BLaER1 (cell line): Measurements from ENCODE around the gene CNN3.

Experiments used
- H3K27ac ChIP-seq: shearing (Covaris generic); formaldehyde crosslinking; 2 replicates; pipeline ENCODE4 v1.8.1; 2022
- H3K27me3 ChIP-seq: shearing (Covaris generic); formaldehyde crosslinking; 2 replicates; pipeline ENCODE4 v1.8.1; 2022
- H3K36me3 ChIP-seq: shearing (Covaris generic); formaldehyde crosslinking; 2 replicates; pipeline ENCODE4 v1.8.1; 2022
- H3K4me1 ChIP-seq: shearing (Covaris generic); formaldehyde crosslinking; 2 replicates; pipeline ENCODE4 v1.8.1; 2022
- H3K4me2 ChIP-seq: shearing (Covaris generic); formaldehyde crosslinking; 2 replicates; pipeline ENCODE4 v1.8.1; 2022
- H3K4me3 ChIP-seq: shearing (Covaris generic); formaldehyde crosslinking; 2 replicates; pipeline ENCODE4 v1.8.1; 2022
- H3K9ac ChIP-seq: shearing (Covaris generic); formaldehyde crosslinking; 2 replicates; pipeline ENCODE4 v1.8.1; 2022
- H3K9me3 ChIP-seq: shearing (Covaris generic); formaldehyde crosslinking; 2 replicates; pipeline ENCODE4 v1.8.1; 2022
- H4K20me1 ChIP-seq: shearing (Covaris generic); formaldehyde crosslinking; 2 replicates; pipeline ENCODE4 v1.8.1; 2022
- Cebpa-rat ChIP-seq: shearing (Covaris generic); IDR thresholded peaks from 2 replicates; pipeline ENCODE4 v1.8.1; 2022

The CNN3 gene

GRCh38 chr1:94876362-94876761 lies 50.5 kb downstream of the CNN3 start:
- no peaks in the 10 kb centered on the region for H3K4me1 ChIP-seq
- H3K27me3 ChIP-seq = no peaks in the 10 kb centered on the region
- no peak overlapping the region for H3K27ac ChIP-seq
- H3K36me3 ChIP-seq = no peaks in the 10 kb centered on the region
- no peaks in the 10 kb centered on the region for H3K9me3 ChIP-seq
- H3K4me3 ChIP-seq = no peak overlapping the region
- TF ChIP-seq Cebpa-rat = no peak
- no peak overlapping the region for H3K9ac ChIP-seq
- H4K20me1 ChIP-seq = no peaks in the 10 kb centered on the region
- no peak overlapping the region for H3K4me2 ChIP-seq

- no peaks in the 10 kb centered on the region for H3K27me3 ChIP-seq
- no peaks in the 10 kb centered on the region for H3K4me1 ChIP-seq
- H3K4me3 ChIP-seq = no peak overlapping the region
- H3K4me2 ChIP-seq = no peak overlapping the region
- no peak for TF ChIP-seq Cebpa-rat
- no peak overlapping the region for H3K27ac ChIP-seq
- no peak overlapping the region for H3K9ac ChIP-seq
- no peaks in the 10 kb centered on the region for H3K36me3 ChIP-seq
- H3K9me3 ChIP-seq = no peaks in the 10 kb centered on the region
- no peaks in the 10 kb centered on the region for H4K20me1 ChIP-seq
Observed at GRCh38 chr1:94875794-94876193, 51.1 kb downstream of the CNN3 start.

DNA sequence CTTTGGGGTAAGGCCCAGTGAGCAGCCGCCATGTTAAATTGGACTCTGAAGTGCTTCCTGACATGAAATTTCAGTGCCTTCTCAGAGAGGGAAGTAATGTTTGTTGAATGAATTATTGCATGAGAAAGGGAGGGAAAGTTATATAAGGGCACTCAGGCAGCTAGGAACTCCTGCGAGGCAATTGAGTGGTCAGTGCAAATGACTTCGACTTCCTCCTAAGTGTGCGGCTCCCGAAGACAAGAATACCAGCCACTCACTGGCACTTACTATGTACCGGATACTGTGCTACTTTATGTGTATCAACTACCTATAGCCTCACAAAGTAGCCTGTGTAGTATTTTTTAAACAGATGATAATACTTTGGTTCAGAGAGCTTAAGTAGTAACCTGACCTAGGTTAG lies 52.5 kb downstream of the CNN3 start:
- Histone ChIP-seq H3K27ac (no peak overlapping the region), H3K9ac (no peak overlapping the region), H3K4me2 (no peak overlapping the region), H3K4me3 (no peak overlapping the region), H3K9me3 (no peaks in the 10 kb centered on the region), H3K4me1 (no peaks in the 10 kb centered on the region), H3K36me3 (no peaks in the 10 kb centered on the region), H4K20me1 (no peaks in the 10 kb centered on the region), H3K27me3 (no peaks in the 10 kb centered on the region)
- TF ChIP-seq Cebpa-rat = no peak

DNA sequence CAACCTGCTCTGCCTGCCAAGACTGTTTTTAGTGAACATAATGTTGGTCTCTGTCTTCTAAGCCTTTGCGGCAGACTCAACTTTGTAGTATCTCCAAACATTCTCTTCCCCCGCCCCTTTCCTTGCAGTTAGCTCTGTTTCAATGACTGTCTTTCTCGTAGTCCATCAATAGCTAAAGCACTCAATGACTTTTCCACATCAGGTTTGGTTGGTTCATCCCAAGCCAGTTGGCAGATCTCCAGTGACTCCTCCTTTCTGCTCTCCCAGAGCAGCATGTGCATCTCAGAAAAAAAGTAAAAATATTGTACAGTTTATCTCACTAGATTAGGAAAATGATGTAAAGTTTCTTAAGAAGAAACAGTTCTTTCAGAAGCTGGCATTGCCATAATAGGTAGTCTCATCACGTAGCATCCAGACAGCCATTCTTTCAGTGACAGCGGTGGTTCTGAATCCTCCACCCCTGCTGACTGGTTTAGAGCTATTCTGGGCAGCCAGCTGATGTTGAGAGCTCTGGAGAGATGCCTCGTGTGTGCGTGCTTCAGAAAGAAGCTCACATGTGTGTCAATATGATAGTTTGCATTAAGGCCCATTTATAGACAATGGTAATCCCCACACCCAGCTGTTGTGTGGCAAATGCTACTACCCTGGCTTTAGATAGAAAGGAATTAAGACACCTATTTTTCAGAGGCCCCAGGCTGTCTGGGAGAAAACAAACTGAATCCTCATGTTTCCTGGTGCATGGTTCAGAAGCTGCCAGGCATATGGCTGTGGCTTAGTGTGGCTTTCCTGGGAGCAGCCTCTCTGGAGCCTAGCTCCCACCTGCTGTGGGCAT lies 53.2 kb downstream of the CNN3 start:
- Histone ChIP-seq H3K9ac (no peak overlapping the region), H3K4me1 (no peaks in the 10 kb centered on the region), H3K27me3 (no peaks in the 10 kb centered on the region), H4K20me1 (no peaks in the 10 kb centered on the region), H3K9me3 (no peaks in the 10 kb centered on the region), H3K27ac (no peak overlapping the region), H3K4me3 (no peak overlapping the region), H3K4me2 (no peak overlapping the region), H3K36me3 (no peaks in the 10 kb centered on the region)
- no peak for TF ChIP-seq Cebpa-rat

- no peaks in the 10 kb centered on the region for H3K36me3 ChIP-seq
- no peaks in the 10 kb centered on the region for H4K20me1 ChIP-seq
- H3K27me3 ChIP-seq = no peaks in the 10 kb centered on the region
- H3K4me1 ChIP-seq = no peaks in the 10 kb centered on the region
- no peak overlapping the region for H3K4me3 ChIP-seq
- no peak overlapping the region for H3K9ac ChIP-seq
- no peak overlapping the region for H3K4me2 ChIP-seq
- H3K27ac ChIP-seq = no peak overlapping the region
- H3K9me3 ChIP-seq = no peaks in the 10 kb centered on the region
- TF ChIP-seq Cebpa-rat = no peak
Observed at GRCh38 chr1:94872771-94873495, 54.0 kb downstream of the CNN3 start.

DNA sequence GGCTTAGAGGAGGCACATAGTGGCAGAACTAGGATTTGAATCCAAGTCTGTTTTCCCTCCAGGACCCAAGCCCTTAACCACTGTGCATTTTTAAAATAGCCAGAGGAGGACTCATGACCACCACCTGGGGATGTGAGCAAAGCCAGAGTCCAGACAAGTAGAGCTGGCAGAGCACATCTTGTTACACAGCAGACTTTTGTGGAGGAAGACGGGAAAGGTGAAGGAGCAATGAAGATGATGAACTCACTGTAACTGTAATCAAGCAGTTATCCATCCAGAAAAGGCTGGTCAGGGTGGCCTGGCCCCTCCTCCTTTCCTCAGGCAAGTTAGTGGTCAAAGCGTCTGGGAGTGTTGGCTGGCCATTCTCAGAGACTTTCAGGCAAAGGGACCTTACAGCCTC lies 55.9 kb downstream of the CNN3 start:
- Histone ChIP-seq H3K9ac (no peak overlapping the region), H3K4me3 (no peak overlapping the region), H4K20me1 (no peaks in the 10 kb centered on the region), H3K4me1 (no peaks in the 10 kb centered on the region), H3K4me2 (no peak overlapping the region), H3K9me3 (no peaks in the 10 kb centered on the region), H3K27ac (no peak overlapping the region), H3K36me3 (no peaks in the 10 kb centered on the region), H3K27me3 (no peaks in the 10 kb centered on the region)
- no peak for TF ChIP-seq Cebpa-rat

GRCh38 chr1:94866164-94866807 lies 60.6 kb downstream of the CNN3 start:
- H3K36me3 ChIP-seq = no peaks in the 10 kb centered on the region
- no peak overlapping the region for H3K4me3 ChIP-seq
- H3K9me3 ChIP-seq = no peaks in the 10 kb centered on the region
- no peaks in the 10 kb centered on the region for H3K4me1 ChIP-seq
- H3K4me2 ChIP-seq = no peak overlapping the region
- H3K27me3 ChIP-seq = no peaks in the 10 kb centered on the region
- H3K9ac ChIP-seq = no peak overlapping the region
- H4K20me1 ChIP-seq = no peaks in the 10 kb centered on the region
- H3K27ac ChIP-seq = no peak overlapping the region
- no peak for TF ChIP-seq Cebpa-rat

DNA sequence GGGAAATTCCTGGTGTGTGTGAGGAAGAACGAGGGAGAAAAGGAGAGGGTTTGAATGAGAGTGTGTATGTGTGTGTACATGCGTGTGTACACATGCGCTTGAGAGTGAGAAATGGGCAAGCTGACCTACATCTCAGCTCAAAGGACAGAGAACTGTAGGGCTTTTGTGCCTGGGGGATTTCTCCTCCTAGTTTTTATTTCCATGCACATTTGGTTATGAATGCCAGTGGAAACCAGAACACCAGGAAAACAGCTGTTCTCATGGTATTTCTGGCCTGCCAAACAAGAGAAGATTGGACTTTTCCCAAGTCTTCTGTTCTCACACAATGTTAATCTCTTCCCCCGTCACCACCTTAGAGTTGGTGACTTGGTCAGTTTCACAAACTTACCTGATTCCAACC lies 61.5 kb downstream of the CNN3 start:
- H3K9ac ChIP-seq = no peak overlapping the region
- H3K27ac ChIP-seq = no peak overlapping the region
- H3K36me3 ChIP-seq = no peaks in the 10 kb centered on the region
- no peak overlapping the region for H3K4me2 ChIP-seq
- H3K9me3 ChIP-seq = no peaks in the 10 kb centered on the region
- H3K4me3 ChIP-seq = no peak overlapping the region
- no peaks in the 10 kb centered on the region for H3K4me1 ChIP-seq
- no peaks in the 10 kb centered on the region for H3K27me3 ChIP-seq
- no peaks in the 10 kb centered on the region for H4K20me1 ChIP-seq
- no peak for TF ChIP-seq Cebpa-rat

- H3K4me1 ChIP-seq = no peaks in the 10 kb centered on the region
- no peak overlapping the region for H3K4me3 ChIP-seq
- H3K9me3 ChIP-seq = no peaks in the 10 kb centered on the region
- no peaks in the 10 kb centered on the region for H3K36me3 ChIP-seq
- no peaks in the 10 kb centered on the region for H3K27me3 ChIP-seq
- no peaks in the 10 kb centered on the region for H4K20me1 ChIP-seq
- H3K9ac ChIP-seq = no peak overlapping the region
- no peak overlapping the region for H3K4me2 ChIP-seq
- H3K27ac ChIP-seq = no peak overlapping the region
- no peak for TF ChIP-seq Cebpa-rat
Observed at GRCh38 chr1:94864821-94865220, 62.1 kb downstream of the CNN3 start.

DNA sequence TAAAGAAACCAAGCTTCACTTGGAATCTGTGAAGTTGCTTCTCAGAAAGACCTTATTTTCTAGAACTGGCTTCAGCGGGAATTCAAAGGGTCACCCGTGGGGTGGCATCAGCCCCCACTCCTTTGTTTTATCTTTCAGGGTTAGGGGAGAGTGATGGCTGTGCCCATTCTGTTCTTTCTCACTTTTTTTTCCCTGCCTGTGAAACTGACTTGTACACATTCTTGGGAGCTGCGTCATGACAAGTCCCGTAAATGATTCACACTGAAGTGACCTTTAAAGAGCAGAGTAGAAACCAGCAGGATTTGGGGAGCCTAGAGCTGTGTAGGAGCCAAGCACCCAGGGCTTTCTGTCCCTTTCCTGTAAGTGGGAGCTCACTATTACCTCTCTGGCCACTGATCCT lies 63.0 kb downstream of the CNN3 start:
- Histone ChIP-seq H3K27me3 (no peaks in the 10 kb centered on the region), H4K20me1 (no peaks in the 10 kb centered on the region), H3K4me3 (no peak overlapping the region), H3K9ac (no peak overlapping the region), H3K36me3 (no peaks in the 10 kb centered on the region), H3K4me2 (no peak overlapping the region), H3K27ac (no peak overlapping the region), H3K4me1 (no peaks in the 10 kb centered on the region), H3K9me3 (no peaks in the 10 kb centered on the region)
- TF ChIP-seq Cebpa-rat = no peak
